ENCODE data around the gene TBCEL.

DNA sequence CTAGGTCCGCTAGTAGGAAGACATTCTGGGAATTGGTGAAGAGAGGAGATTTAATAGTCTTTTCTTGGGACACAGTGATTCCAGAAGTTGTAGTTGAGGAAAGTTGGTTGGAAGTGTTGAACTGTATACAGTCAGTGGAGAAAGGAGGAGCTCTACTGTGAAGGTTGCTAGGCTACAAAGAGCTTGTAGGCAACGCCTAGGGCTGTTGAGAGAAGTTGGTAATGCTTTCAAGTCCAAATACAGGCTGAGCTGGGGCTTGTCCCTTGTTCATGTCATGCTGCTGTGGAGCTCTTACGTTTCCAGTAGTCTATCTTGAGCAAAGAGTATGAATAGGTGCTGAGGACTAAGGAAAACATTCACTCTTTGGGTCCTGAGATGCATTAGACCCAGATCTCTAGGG, 1.1 kb downstream of the TBCEL start:
- no peak for TF ChIP-seq POLR2A (IDR thresholded peaks at IDR 0.05; ENCODE audit: low read depth, low read length)
- no peak for TF ChIP-seq POLR2AphosphoS5 (IDR thresholded peaks at IDR 0.05; ENCODE audit: low read depth, low read length)
- no peak for TF ChIP-seq TAF1 (IDR thresholded peaks at IDR 0.05; ENCODE audit: low read depth, low read length)
- TF ChIP-seq SPI1 (IDR thresholded peaks at IDR 0.05; ENCODE audit: low read depth, low read length): no peak
- TF ChIP-seq PAX5 (IDR thresholded peaks at IDR 0.05; ENCODE audit: insufficient read depth, low read length, severe bottlenecking): no peak
- TF ChIP-seq POU2F2 (IDR thresholded peaks at IDR 0.05; ENCODE audit: low read depth, low read length): no peak
